Activated T-cell treated with anti-CD3 and anti-CD28 coated beads for 1 hour (primary cell): ENCODE measurements around the gene ING3.
"Not testable (repeated sequence)": the region's sequence is repeated elsewhere in the genome, so short reads cannot be mapped to it uniquely, and the experiment has no call there.

Source experiments
- DNase-seq: peaks from one replicate; pipeline ENCODE4 v3.0.0-alpha.2; 2020; ENCODE audit warnings: low read depth

Gene ING3

DNA sequence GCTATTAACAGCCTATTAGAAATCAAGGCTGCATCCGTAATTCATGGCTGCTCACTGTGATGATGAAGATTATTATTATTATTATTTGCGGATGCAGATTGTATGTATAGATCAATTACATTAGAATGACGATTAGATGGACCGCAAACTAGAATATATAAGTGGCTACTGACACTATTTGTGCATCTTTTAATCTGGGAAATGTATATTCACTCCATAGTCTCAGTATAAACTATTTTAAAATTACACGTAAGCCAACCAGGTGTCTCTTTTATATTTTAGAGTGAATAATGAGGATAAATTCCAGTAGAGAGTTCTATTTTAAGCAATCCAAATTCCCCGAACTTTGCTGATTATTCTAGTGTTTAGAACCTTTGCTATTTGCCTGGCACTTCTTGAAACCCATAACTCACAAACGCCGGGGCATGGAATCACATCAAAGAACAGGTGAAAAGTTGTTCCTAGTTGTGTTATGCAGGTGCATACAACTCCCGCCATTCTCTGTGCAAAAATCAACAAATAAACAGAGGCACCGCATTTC lies 509 bp upstream of the ING3 start:
- no peak for DNase-seq

DNA sequence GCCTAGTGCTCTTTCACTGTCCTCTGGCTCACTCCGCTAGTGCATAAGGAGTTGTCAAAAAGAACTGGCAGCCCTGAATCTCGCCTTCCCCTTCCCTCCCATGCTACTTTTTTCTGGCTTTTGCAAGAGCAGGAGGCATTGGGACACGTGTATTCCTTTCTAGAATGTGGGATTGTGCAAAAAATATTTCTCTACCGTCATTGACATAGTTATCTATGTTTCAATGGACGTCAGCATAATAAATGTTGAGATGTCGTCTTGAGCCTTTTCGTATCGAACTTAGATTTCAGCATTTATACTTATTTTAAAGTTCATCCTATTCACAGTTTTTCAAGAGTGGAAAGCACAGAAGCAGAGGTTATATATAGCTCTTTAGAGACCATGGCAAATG lies 727 bp downstream of the ING3 start:
- DNase-seq = no peak

GRCh38 chr7:120951826-120952225 lies 1.2 kb downstream of the ING3 start:
- no peak for DNase-seq

DNA sequence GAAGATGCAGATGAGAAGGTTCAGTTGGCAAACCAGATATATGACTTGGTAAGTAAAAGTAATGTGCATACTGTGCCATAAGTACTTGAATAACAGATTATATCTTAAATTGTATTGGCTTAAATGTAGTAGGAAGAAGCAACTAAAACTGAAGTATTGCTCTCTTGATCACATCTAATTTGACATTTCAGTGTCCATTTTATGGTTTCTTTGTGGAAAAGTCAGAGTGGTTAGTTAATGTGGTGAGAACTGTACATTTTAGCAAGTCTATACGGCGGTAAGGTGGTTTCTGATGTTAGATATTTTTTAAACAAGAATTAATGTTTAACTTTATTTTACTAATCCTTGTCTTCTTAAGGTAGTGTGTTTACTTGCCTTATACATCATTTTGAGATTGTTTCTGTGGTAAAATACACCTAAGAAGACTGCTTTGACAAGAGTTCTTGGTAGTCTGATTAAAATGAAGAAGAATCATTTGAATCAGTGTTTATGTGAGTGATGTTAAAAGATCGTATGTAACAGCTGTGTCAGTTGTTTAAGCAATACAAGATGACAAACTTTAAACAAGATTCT lies 5.1 kb downstream of the ING3 start:
- DNase-seq = no peak

GRCh38 chr7:120959929-120960484 lies 9.4 kb downstream of the ING3 start:
- DNase-seq = no peak

- DNase-seq = no peak
These were observed 10.1 kb downstream of the ING3 start for GRCh38 chr7:120960714-120961113.

- no peak for DNase-seq
These were observed 11.1 kb downstream of the ING3 start for GRCh38 chr7:120961638-120962173.

DNA sequence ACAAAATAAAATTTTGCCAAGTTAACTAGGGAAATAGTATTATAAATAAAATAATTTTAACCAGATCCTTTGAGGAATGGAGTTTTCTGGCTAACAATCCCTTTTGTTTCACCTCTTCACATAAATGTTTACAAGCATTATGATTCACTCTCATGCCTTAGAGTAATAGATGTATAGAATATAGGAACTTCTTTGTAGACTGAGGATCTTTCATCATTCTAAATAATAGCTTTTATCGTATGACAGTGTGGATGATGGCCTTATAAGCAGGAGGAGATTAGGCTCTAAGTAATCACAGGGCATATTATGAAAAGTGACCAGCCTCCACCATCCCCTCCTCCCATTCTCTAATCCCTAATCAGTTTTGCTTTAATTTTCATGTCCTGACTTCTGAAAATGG lies 13.5 kb downstream of the ING3 start:
- no peak for DNase-seq

- no peak for DNase-seq
These were observed 16.4 kb downstream of the ING3 start for GRCh38 chr7:120966961-120967360.

- DNase-seq = no peak
These were observed 23.3 kb downstream of the ING3 start for GRCh38 chr7:120973849-120974248.

DNA sequence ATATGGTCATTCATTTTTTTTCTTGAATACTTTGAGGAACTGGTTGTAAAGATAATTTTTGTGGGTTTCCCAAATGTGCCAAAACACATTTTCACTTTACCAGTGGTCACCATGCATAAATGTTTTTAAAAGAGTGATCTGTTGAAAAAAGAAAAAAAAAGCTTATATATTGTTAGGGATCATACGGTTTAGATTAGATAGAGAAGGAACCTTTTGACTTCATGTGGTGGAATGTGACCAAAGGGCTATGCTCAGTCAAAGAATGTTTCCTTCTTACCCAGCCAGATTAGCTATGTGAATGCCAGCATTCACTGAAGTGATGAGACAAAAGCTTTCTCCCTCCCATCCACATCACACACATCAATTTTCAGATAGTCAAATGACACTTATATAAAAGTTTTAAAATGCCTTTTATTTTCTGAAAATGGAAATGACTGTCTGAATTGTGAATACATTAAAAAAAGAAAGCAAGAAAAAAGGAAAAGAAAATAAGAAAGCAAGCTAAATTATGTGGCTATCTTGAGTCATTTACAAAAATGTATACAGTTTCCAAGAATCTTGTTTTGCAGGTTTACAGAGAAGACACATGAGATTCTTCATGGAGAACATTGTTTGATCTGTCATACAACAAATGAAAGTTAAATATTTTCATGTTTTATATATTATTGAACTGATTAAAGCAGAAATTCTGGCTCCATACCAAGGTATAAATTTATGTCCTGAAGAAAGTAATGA lies 29.4 kb downstream of the ING3 start:
- no peak for DNase-seq

DNA sequence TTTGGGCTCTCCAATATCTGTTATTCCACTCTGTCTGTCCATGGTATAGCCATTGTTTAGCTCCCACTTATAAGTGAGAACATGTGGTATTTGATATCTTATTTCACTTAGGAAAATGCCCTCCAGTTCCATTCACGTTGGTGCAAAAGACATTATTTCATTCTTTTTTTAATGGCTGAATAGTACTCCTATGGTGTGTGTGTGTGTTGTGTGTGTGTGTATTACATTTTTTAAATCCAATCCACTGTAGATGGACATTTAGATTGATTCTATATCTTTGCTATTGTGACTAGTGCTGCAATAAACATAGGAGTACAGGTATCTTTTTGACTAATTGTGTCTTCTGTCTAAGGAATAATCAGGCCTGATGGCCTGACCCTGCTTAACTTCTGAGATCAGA lies 30.5 kb downstream of the ING3 start:
- DNase-seq = no peak

GRCh38 chr7:120981888-120982615 lies 31.5 kb downstream of the ING3 start:
- DNase-seq = no peak

DNA sequence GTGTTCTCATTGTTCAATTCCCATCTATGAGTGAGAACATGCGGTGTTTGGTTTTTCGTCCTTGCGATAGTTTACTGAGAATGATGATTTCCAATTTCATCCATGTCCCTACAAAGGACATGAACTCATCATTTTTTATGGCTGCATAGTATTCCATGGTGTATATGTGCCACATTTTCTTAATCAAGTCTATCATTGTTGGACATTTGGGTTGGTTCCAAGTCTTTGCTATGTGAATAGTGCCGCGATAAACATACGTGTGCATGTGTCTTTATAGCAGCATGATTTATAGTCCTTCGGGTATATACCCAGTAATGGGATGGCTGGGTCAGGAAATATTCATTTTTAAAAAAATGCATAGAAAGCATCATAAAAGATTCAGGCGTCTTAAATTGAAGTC lies 33.0 kb downstream of the ING3 start:
- not testable (repeated sequence) for DNase-seq

DNA sequence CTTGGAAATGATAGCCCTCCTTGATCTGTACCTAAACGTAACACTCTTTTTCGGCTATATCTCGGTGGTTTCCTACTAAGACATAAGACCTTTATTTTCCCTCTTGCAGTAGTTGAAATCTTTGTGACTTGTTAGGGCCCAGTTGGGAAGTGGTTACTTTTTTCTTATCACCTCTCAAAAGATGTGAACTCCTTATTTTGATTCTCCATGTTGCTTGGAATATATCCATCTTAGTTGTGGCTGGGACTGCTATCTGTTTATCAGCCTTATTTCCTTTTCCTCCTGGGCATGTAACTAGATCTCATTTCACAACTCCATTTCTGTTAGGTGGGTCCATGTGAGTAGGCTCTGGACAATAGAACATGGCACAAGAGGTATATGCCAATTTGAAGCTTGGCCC lies 33.8 kb downstream of the ING3 start:
- DNase-seq = no peak

GRCh38 chr7:120985130-120985758 lies 34.7 kb downstream of the ING3 start:
- DNase-seq = no peak

- DNase-seq = no peak
These were observed 35.3 kb downstream of the ING3 start for GRCh38 chr7:120985839-120986238.

GRCh38 chr7:120986650-120987049 lies 36.1 kb downstream of the ING3 start:
- no peak for DNase-seq

DNA sequence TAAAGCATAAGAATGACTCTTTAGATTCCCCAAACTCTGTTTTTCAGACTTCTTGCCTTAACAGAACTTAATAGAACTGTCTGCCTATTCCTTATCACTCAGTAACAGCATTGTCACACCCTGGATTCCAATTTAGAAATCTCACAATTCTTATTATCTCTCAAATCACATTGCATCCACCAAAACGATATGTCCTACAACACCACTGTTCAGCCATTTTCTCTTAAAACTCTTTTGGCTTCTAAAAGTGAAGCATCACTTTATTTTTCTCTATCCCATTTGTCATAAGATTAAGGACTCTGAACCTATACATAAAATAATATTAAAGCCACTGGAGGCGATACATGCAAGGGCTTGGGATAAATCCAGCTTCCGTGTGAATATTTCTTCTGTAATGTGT lies 36.7 kb downstream of the ING3 start:
- DNase-seq = no peak

GRCh38 chr7:120987683-120988590 lies 37.4 kb downstream of the ING3 start:
- DNase-seq = peak; percentile 78
